Caki2 (cell line): ENCODE data around the gene SIRPA. TPM values are rescaled to one million over a fixed set of nuclear protein-coding genes. Genes with fewer than 3 reads are reported as not detected.

Experiments used
- DNase-seq: peaks from one replicate; pipeline ENCODE4 v3.0.0-alpha.2; 2015; ENCODE audit warnings: low read depth
- in situ Hi-C: cut with HindIII; loops from 2 replicates; pipeline ENCODE4 v1.10.0; 2016; ENCODE audit warnings: low sequenced_read_pairs, low pct_unique_long_range_greater_than_20kb, mixed read lengths
- total RNA-seq: library from RNA; depleted of rRNA; stranded (reverse); fragments of >200 nt; shearing (Covaris generic); gene quantifications from 2 replicates; pipeline ENCODE4 v1.2.3, GENCODE V29; 2014; ENCODE audit warnings: low replicate concordance

SIRPA gene
- total RNA-seq, 1 experiment from 2014 or later = 56.2 TPM

DNA sequence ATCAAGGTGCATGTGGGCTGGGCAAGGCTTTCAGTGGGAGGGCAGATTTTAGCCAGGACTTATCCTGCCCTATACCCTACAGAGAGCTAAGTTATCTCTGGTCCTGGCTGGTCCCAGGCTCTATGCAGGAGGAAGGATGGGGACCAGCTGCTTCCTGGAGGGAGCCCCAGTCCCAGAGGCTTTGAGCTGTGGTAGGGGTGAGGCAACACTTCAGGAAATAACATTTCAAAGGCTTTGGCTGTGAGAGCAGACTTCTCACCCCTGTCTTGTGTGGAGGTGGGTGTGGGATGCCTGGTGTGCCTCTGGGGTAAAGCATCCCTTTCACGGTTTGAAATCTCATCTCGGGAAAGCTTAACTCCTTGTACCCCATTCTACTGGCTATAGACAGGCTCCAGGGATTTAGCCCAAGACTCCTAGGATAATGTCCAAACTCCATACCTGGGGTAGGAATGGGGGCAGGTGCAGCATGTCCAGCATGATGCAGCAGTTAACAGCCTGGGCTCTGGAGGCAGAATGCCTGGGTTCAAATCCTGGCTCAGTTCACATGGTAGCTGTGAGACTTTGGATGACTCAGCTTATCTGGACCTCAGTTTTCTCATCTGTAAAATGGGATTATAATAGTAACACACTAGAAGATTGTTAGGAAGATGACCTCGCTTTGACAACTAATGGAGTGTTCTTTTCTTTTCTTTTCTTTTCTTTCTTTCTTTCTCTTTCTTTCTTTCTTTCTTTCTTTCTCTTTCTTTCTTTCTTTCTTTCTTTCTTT, 27.5 kb upstream of the SIRPA start:
- DNase-seq = no peak

DNA sequence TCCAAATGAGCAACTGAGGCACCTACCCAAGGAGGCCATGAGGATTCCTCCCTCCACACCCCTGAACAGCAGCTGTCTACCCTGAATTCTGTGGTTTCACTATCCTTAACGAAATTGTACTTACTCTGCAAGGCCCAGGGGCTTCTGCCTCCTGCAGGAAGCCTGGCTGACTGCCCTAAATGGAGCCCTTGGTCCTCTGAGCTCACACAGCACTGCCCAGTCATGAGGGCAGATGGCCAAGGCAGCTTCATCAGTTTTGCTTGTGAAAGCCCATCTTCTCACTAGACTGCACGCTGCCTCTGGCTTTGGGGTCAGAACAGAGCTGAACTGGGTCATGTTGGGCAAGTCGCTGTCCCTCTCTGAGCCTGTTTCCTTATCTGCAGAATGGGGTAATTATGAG, 26.4 kb upstream of the SIRPA start:
- in situ Hi-C loops = no loop called here
- DNase-seq = no peak

More for the DNA sequence above, 27.5 kb upstream of the SIRPA start:
- in situ Hi-C loops = no loop called here

DNA sequence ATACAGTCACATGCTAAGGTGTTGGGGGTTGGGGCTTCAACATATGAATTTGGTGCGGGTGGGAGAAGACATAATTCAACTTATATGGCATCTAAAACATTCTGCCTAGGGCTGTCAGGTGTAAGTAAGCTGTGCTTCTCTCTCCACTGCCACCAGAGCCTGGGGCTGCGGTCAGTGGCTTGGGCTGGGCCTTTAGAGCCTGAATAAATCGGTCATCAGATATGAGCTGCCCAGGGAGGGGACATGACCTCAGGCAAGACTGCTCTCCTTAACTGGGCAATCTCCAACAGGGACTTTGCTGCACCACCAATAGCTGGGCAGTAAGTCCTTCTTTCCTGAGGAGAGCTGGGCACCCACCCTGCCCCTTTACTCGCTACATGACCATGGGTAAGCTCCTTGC, 24.9 kb upstream of the SIRPA start:
- DNase-seq = no peak
- in situ Hi-C loops = no loop called here

DNA sequence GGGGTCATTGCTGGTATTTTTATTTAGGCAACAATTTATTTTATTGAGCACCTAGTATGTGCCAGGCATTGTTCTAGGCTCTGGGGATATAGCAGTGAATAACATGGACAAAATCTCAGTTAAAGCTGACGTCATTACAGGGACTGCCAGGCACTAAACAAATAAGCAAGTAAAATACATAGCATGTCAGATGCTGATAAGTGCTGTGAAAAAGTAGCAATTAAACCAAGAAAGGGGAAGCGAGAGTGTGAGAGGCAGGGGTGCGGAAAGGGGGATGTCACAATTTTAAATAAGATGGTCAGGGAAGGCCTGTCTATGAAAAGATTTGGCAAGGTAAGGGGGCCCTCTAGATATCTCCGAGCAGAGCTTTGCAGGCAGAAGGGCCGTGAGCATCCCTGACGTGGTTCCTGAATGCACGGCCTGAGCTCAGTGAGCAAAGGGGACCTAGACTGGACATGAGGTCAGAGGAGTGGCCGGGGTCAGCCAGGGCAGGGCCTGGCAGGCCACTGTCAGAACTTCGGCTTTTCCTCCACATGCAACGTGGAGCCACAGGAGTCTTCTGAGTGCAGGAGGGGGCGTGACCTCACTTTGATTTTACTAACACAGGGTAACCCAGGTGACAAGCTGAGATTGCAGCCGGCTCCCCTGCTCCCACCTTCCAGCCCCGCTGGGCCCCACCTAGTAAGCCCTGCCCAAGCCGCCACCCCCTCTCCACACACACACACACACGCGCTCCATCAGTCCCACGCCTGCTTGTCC, 24.2 kb upstream of the SIRPA start:
- no peak for DNase-seq
- in situ Hi-C loops = no loop called here

DNA sequence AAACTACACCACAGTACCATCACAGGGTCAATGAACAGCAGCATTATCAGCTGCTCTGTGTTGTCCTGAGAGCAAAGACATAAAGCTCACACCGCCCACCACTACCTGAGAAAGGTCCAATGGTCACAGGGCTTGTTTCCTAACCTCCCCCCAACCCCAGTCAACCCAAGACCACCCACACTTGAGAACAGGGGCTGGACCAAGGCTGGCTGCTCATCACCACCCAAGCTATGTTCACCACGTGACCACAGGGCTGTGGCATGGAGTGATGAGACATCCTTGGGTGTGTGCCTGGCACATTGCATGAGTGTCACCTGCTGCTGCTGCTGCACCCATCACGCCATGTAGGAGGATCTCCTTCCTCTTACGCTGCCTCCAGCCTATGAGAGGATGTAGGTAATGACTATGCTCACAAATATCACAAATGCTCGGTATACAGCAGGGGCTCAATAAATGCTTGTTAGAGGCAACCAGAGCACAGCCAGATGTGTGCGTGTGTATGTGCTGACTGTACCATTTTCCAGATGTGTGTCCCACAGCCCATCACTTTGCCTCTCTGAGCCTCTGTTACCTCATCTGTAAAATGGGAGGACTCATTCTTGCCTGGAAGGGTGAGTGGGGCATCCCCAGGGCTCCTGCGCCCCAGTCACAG, 23.3 kb upstream of the SIRPA start:
- in situ Hi-C loops = no loop called here
- no peak for DNase-seq

DNA sequence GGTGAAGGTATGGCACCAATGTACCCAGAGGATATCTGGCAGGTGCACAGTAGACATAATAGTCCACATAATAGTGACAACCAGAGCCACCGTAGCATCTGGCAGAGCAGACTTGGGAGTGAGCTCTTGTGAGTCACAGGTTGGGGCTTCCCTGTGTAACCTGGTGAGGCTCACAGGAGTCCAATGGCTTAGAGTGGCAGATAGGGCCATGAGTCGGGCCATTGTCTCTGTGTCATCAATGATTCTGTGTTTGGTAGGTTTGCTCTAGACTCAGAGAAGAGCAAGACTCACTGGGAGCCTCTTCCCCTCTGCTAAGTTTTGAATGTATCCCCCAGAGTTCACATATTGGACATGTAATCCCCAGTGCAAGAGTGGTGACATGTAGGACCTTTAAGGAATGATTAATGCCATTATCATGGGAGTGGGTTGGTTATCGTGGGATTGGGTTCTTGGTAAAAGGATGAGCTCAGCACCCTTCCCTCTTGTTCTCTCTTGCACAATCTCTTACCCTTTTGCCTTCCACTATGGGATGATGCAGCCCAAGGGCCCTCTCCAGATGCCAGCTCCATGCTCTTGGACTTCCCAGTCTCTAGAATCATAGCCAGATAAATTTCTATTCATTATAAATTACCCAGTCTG, 22.6 kb upstream of the SIRPA start:
- no peak for DNase-seq
- in situ Hi-C loops = no loop called here

DNA sequence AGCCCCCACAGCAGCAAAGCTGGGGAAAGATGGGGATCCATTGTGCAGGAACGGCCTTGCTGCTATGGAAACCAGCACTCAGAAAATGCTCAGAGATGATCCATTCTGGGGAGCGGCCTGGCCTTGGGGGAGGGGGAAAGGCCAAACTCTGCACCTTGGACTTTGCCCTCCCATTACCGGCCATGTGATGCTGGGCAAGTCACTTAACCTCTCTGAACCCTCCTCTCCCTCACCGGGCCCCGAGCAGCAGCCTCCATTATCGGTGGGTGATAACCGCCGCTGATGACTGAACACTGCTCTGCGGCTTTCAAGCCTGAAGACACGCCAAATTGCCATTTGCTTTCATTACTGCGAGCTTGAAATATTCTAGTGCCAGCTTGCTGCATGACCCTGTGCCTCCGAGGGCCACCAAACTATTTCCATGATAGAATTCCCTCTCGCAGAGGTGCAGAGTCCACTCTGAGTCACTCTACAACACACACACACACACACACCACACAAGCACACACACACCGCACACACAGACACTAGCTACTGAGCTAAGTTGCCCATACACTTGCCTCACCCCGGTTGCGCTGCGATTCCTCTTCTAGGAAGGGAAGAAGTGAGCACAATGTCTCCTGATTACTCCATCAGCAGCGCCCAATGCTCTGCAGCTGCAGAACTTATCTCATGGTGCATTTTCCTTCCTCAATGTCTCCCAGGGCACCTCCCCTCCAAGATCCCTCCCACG, 20.6 kb upstream of the SIRPA start:
- DNase-seq = peak; percentile 58

DNA sequence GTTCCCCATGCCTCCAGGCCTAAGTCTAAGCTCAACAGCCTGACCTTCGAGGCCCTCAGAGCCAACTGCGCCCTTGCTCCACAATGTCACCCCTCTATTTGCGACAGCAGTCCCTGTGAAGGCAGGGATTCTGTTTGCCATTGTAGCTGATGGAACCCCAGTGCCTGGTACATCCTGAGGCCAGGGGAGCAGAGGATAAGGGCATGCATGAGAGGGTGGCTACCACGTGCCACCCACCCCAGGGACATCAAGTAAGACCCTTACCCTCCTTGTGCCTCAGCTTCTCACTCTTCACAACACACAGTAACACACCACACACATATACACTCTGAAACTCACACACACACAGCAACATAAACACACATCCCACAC, 20.0 kb upstream of the SIRPA start:
- DNase-seq = no peak
- in situ Hi-C loops = no loop called here

More for the DNA sequence above, 20.6 kb upstream of the SIRPA start:
- in situ Hi-C loops = no loop called here

DNA sequence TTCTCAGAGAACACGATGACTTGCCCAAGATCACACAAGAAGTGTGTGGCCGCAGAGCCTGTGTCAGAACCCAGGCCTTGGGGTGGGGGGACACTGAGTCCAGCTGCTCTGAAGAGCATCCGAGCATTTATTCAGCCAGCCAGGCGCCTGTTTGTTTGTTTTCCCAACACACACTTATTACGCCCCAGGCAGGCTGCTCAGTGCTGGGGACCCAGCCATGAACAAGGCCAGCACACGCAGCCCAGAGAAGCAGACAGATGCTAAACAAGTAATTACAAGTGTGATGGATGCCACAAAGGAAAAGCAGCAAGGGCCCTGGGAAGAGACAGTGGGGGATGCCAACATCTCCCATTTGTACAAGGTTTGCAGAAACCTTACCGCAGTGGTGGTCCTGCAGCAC, 19.4 kb upstream of the SIRPA start:
- in situ Hi-C loops = no loop called here

DNA sequence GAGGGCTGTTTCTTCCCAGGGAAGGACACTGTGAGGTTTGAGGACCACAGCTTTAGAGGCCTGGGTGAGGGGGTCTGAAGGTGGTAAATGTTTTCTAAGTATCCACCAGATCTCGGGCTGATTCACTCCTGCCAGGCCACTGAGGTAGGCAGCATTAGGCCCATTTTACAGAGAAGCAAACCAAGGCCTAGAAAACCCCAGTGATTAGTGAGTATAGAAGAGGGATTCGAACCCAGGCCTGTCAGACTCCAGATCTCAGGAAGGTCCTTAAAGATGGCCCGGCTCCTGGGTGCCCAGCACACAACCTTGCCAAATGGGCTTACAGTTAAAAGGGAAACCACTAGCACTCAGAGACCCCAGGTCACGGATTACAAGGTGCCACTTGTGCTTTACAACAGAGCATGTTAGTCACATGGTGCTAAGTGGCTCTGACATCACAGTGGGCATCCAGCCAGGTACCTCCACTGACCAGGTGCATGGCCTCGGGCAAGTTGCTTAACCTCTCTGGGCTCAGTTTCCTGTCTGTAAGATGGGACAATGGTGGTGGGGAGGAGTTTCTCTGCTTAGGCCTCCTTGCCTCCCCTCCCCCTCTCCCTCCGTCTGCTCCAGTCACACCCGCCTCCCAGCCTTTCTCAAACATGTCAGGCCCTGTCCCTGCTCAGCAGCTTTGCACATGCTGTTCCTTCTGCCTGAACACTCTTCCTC, 18.8 kb upstream of the SIRPA start:
- no peak for DNase-seq
- in situ Hi-C loops = no loop called here

More for the DNA sequence above, 19.4 kb upstream of the SIRPA start:
- DNase-seq = peak; percentile 44

DNA sequence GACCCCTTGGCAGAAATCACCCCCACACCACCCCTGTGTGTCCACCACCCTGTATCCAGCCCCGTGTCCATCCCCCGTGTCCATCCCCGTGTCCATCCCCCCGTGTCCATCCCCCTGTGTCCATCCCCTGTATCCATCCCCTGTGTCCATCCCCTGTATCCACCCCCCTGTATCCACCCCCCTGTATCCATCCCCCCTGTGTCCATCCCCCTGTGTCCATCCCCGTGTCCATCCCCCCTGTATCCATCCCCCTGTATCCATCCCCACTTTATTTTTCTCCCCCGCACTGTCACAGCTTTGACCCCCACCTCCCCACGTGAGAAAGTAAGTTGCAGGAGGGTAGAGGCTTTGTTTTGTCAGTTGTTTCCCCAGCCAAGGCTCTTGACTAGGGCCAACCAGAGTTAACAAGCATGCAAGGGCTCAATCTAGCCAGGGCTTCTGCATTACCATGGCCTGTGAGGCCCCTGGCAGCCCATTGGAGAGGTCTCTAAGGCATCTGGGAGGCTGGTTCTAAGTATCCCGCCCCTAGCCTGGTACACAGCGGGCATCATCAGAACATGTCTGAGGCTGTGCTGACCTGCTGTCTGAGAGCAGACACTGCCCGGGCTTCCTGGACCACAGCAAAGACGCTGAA, 18.1 kb upstream of the SIRPA start:
- in situ Hi-C loops = no loop called here
- no peak for DNase-seq

DNA sequence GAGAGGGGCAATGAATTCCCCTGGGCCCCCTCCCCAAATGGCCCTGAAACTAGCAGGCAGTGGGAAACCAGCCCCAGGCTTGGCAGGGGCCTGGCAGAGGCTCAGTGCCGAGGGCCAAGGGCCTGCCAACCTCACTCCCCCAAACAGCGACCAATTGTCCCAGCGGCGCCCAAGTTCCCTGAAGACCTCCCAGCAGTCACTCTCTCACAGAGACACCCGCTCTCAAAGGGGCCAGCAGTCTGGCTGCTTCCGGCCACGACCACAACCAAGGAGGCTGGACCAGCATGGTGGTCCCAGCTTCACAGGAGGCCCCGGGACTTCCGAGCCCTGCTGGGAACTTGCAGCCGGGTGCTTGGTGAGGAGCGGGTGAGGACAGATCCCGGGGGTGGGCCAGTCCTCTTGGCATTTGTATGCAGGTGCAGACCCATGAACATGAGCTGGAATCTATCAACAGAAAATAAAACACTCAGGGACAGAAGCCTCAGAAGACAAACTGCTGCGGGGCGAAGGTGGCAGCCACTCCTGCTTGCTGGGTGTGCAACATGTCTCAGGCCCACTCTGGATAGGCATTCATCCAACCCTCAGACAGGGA, 17.5 kb upstream of the SIRPA start:
- in situ Hi-C loops = no loop called here
- no peak for DNase-seq

DNA sequence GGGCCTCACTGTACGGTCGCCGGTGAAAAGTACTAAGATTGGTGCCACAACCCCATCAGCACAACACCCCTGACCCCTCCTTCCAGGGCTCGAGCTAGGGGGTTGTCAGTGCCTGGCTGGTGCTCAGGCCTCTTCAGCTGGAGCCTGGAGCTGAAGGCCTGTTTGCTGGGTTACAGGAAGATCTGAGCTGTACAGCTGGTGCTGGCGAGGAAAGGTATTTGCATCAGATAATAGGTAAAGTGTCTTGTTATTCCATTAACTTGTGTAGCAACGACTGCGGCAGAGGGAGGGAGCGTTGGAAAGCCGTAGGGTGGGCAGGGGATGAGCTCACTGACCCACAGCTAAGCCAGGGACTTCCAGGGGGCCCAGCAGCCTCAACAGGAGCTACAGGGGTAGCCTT, 15.8 kb upstream of the SIRPA start:
- no peak for DNase-seq
- in situ Hi-C loops = no loop called here

DNA sequence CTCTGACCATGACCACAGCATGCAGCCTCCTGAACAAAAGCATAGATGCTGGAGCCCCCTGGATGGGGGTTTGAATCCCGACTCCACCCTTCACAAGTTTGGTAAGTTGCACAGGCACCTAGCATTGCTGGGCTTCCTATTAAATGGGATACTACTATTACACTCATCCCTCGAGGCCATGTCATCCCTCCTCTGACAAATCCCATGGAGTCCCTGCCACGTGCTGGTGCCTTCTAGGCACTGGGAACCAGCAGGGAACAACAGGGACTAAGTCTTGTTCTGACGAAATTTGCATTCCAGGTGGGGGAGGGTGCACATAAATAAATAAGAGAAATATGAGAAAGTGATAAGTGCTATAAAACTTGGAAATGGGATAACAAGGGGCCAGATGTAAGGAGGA, 15.3 kb upstream of the SIRPA start:
- no peak for DNase-seq
- in situ Hi-C loops = no loop called here

DNA sequence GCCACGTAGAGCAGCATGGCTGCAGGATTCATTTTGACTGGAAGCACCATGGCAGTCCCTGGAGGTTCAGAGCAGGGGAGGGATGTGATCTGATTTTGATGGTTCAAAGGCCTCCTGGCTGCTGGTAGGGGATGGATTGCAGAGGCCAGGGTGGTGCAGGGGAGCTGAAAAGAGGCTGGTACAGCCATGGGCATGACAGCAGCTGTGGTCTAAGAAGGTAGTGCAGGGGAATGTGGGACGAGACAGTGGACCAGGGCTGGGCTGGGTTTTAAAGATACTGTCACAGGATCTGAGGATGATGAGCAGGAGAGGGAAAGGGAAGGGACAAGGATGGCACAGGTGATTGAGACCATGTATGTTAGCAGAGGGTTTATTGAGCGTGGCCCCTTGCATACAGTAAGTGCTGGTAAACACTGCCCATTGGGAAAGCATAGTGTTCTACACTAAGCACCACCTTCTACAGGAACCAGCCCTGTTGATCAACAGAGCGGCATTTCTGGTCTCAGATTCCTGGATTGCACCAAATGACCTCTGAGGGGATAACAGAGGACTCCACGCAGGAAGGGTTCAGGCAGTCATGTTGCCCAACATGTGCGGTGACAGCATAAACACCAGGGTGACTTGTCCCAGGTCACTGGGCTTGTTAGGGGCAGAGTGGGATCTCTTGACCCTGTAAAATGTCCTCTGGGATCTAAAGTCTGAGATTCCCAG, 14.5 kb upstream of the SIRPA start:
- no peak for DNase-seq
- in situ Hi-C loops = no loop called here

DNA sequence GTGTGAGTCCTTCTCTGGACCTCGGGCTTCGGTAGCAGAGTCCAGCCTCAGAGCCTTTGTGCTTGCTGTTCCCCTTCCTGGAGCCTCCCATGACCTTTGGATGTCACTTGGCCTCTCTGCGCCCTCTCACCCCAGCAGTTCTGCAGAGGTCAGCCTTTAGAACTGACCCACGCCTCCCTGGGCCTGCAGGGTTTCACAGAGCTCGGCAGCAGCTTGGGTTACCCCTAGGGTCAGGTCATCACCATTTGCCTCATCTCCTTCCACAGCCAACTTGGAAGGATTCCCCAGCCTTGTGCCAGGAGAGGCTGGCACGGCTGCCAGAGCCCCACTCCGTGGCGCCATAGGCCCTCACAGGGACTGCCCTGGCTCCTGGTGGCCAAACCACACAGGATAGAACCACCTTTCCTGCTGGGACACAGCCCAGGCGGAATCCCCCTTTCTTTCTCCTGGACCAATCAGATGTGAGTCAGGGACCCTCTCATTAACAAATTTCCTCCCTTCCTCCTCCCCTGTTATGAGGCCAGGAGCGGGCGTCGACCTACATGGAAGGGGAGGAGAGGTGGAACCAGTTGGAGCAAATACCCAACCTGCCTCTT, 13.9 kb upstream of the SIRPA start:
- peak; percentile 45 for DNase-seq
- in situ Hi-C loops = no loop called here
